HepG2 (cell line): Measurements from ENCODE around the gene MST1R. TPM values are rescaled to one million over a fixed set of nuclear protein-coding genes. Genes with fewer than 3 reads are reported as not detected.

Source experiments
- ATAC-seq: fragments of 200-7000 bp; cut with Tn5 transposase; 3 replicates; pipeline ENCODE4 v1.9.1; 2020; ENCODE audit warnings: mild to moderate bottlenecking, moderate library complexity
- BruUV-seq: library from RNA; stranded (reverse); fragments of 400-500 nt; replicated peaks from 2 replicates; lab custom pipeline; 2021; lab: Mats Ljungman, UMichigan
- CTCF ChIA-PET: fragments of 300-600 bp; formaldehyde crosslinking; extraction: SDS; loops from one replicate; lab custom pipeline; 2021; ENCODE audit warnings: low total read pairs, inconsistent platforms, low intra/inter-chr PET ratio; lab: Yijun Ruan, JAX
- POLR2A ChIA-PET: fragments of 350-600 bp; sonication (Branson Sonifier 250); formaldehyde crosslinking; loops from one replicate; lab custom pipeline; 2020; ENCODE audit warnings: antibody characterized with exemption, inconsistent platforms; lab: Yijun Ruan, JAX
- DNase-seq: peaks from one replicate; pipeline ENCODE4 v3.0.0-alpha.2; 2015; ENCODE audit warnings: low spot score
- FAIRE-seq: peaks from 3 replicates; lab custom pipeline; 2011; peaks lifted over from hg19 to GRCh38; lab: Jason Lieb, UNC
- H2AFZ ChIP-seq: one replicate; pipeline ENCODE4 v1.6.1; 2011; ENCODE audit warnings: low read length, inconsistent platforms
- H3K27ac ChIP-seq: fragments of 300-600 bp; 3 replicates; pipeline ENCODE4 v1.8.0; 2011; ENCODE audit warnings: mixed run types, mild to moderate bottlenecking, mixed read lengths, low read length, inconsistent platforms; ENCODE audit not compliant: insufficient read depth; ENCODE audit errors: extremely low read length
- H3K27me3 ChIP-seq, 2 experiments: fragments of 200-600 bp in 1 of 2; 2 replicates in 1 of 2; 3 replicates in 1 of 2; pipeline versions ENCODE4 v1.6.0 to v1.8.0; 2011; ENCODE audit warnings: low read length in 2 of 2, mild to moderate bottlenecking in 2 of 2, moderate library complexity in 2 of 2, inconsistent platforms in 1 of 2; ENCODE audit not compliant: insufficient read depth in 2 of 2, control insufficient read depth in 1 of 2
- H3K36me3 ChIP-seq, 2 experiments: fragments of 200-600 bp in 1 of 2; replicated peaks in 1 of 2; 2 replicates in 1 of 2; 3 replicates in 1 of 2; pipeline versions ENCODE4 v1.5.1 to v1.8.0; 2011; ENCODE audit warnings: low read length in 2 of 2, inconsistent platforms in 1 of 2; ENCODE audit not compliant: insufficient read depth in 2 of 2, control insufficient read depth in 1 of 2
- H3K4me1 ChIP-seq: 2 replicates; pipeline ENCODE4 v1.5.1; 2012; ENCODE audit warnings: low read length, inconsistent platforms; ENCODE audit not compliant: insufficient read depth
- H3K4me2 ChIP-seq: 2 replicates; pipeline ENCODE4 v1.6.0; 2011; ENCODE audit warnings: low read depth, low read length, inconsistent platforms
- H3K4me3 ChIP-seq, 3 experiments: fragments of 200-600 bp in 1 of 3; sonication (generic), shearing (Covaris generic) in 1 of 3; replicated peaks in 1 of 3; 2 replicates each; pipeline ENCODE4 v1.5.1; 2011 to 2016; ENCODE audit warnings: low read length in 3 of 3, inconsistent platforms in 2 of 3, low read depth in 2 of 3, mild to moderate bottlenecking in 2 of 3, control low read depth in 1 of 3, mixed read lengths in 1 of 3; ENCODE audit not compliant: insufficient read depth in 1 of 3
- H3K79me2 ChIP-seq: one replicate; pipeline ENCODE4 v1.6.1; 2011; ENCODE audit warnings: low read length, inconsistent platforms; ENCODE audit not compliant: insufficient read depth
- H3K9ac ChIP-seq: 2 replicates; pipeline ENCODE4 v1.6.0; 2011; ENCODE audit warnings: mild to moderate bottlenecking, low read depth, low read length, inconsistent platforms; ENCODE audit not compliant: insufficient read depth
- H3K9me3 ChIP-seq: 2 replicates; pipeline ENCODE4 v1.5.1; 2012; ENCODE audit warnings: mild to moderate bottlenecking, low read length
- H4K20me1 ChIP-seq: 2 replicates; pipeline ENCODE4 v1.6.0; 2011; ENCODE audit warnings: inconsistent platforms, mild to moderate bottlenecking, low read length, moderate library complexity; ENCODE audit not compliant: insufficient read depth
- AKAP8 ChIP-seq: sonication (generic); formaldehyde crosslinking; IDR thresholded peaks from 2 replicates; pipeline ENCODE4 v1.5.1; 2020; ENCODE audit warnings: mild to moderate bottlenecking, missing genetic modification reagents
- ARHGAP35 ChIP-seq: sonication (generic); formaldehyde crosslinking; IDR thresholded peaks from 2 replicates; pipeline ENCODE4 v1.9.0; 2022; ENCODE audit warnings: mild to moderate bottlenecking, inconsistent platforms, moderate library complexity, missing genetic modification reagents, borderline replicate concordance
- CEBPB ChIP-seq: IDR thresholded peaks from 2 replicates; pipeline ENCODE4 v1.6.1; 2011; ENCODE audit warnings: low read depth, low read length, improper control_type of control experiment, borderline replicate concordance
- CEBPG ChIP-seq: IDR thresholded peaks from 2 replicates; pipeline ENCODE4 v1.6.1; 2016
- FOXK1 ChIP-seq: sonication (generic); formaldehyde crosslinking; IDR thresholded peaks from 2 replicates; pipeline ENCODE4 v1.4.0; 2020; ENCODE audit warnings: low read depth, missing genetic modification reagents, borderline replicate concordance
- GLMP ChIP-seq: sonication (generic); formaldehyde crosslinking; IDR thresholded peaks from 2 replicates; pipeline ENCODE4 v1.9.0; 2021; ENCODE audit warnings: missing genetic modification reagents, mild to moderate bottlenecking, borderline replicate concordance
- MED13 ChIP-seq: sonication (generic); formaldehyde crosslinking; IDR thresholded peaks from 2 replicates; pipeline ENCODE4 v1.5.0; 2020; ENCODE audit warnings: missing genetic modification reagents
- NR2F6 ChIP-seq, 2 experiments: IDR thresholded peaks; 2 replicates each; pipeline ENCODE4 v1.6.1; 2016; ENCODE audit warnings: antibody characterized with exemption in 1 of 2, mild to moderate bottlenecking in 1 of 2
- SP140L ChIP-seq: sonication (generic); formaldehyde crosslinking; IDR thresholded peaks from 2 replicates; pipeline ENCODE4 v1.4.0; 2020; ENCODE audit warnings: missing genetic modification reagents, borderline replicate concordance
- TRIM24 ChIP-seq: sonication (generic); formaldehyde crosslinking; IDR thresholded peaks from 2 replicates; pipeline ENCODE4 v1.8.0; 2022; ENCODE audit warnings: mild to moderate bottlenecking, missing genetic modification reagents
- ZBTB46 ChIP-seq: sonication (generic); formaldehyde crosslinking; IDR thresholded peaks from 2 replicates; pipeline ENCODE4 v1.4.0; 2020; ENCODE audit warnings: mild to moderate bottlenecking, missing genetic modification reagents, borderline replicate concordance
- ZFP41 ChIP-seq: sonication (generic); formaldehyde crosslinking; IDR thresholded peaks from 2 replicates; pipeline ENCODE4 v1.4.0; 2020; ENCODE audit warnings: mild to moderate bottlenecking, missing genetic modification reagents, borderline replicate concordance
- ZNF101 ChIP-seq: sonication (generic); formaldehyde crosslinking; IDR thresholded peaks from 2 replicates; pipeline ENCODE4 v1.4.0; 2020; ENCODE audit warnings: mild to moderate bottlenecking, low read depth, missing genetic modification reagents, borderline replicate concordance
- ZNF354B ChIP-seq: sonication (generic); formaldehyde crosslinking; IDR thresholded peaks from 2 replicates; pipeline ENCODE4 v1.8.0; 2022; ENCODE audit warnings: mild to moderate bottlenecking, missing genetic modification reagents
- ZNF496 ChIP-seq: sonication (generic); formaldehyde crosslinking; IDR thresholded peaks from 2 replicates; pipeline ENCODE4 v1.8.1; 2023; ENCODE audit warnings: mild to moderate bottlenecking, moderate library complexity, missing genetic modification reagents; ENCODE audit not compliant: insufficient replicate concordance
- ZNF766 ChIP-seq: sonication (generic); formaldehyde crosslinking; IDR thresholded peaks from 2 replicates; pipeline ENCODE4 v1.5.0; 2020; ENCODE audit warnings: missing genetic modification reagents, borderline replicate concordance
- ZNF777 ChIP-seq: sonication (generic); formaldehyde crosslinking; IDR thresholded peaks from 2 replicates; pipeline ENCODE4 v1.4.0; 2020; ENCODE audit warnings: missing genetic modification reagents
- WGBS: methylation state at CpG from one replicate; pipeline ENCODE4 v1.1.6; 2017; ENCODE audit warnings: low lambda C conversion rate; 5-methylcytosine and 5-hydroxymethylcytosine counted together
- in situ Hi-C: cut with HindIII; loops from 2 replicates; pipeline ENCODE4 v1.10.0; 2017; ENCODE audit warnings: low pct_unique_long_range_greater_than_20kb; ENCODE audit not compliant: extremely low pct_ligation_motif_present
- intact Hi-C: fragments of 100-400 bp; cut with micrococcal nuclease; formaldehyde crosslinking; loops from one replicate; pipeline ENCODE4 v1.10.0; 2022; ENCODE audit not compliant: unreplicated experiment
- polyA plus RNA-seq, 8 experiments: library from polyadenylated mRNA; depleted of rRNA in 3 of 8; stranded (reverse) in 7 of 8; unstranded in 1 of 8; fragments of >200 nt; fragmentation: Illumina TruSeq in 4 of 8; extraction: Trizol in 4 of 8; gene quantifications; 2 replicates each; pipeline versions ENCODE4 v1.2.1 to v1.2.3, GENCODE V29; 2011 to 2016; ENCODE audit warnings: low read depth in 4 of 8, missing spikeins in 1 of 8, mixed read lengths in 1 of 8; ENCODE audit not compliant: insufficient read depth in 1 of 8
- total RNA-seq, 5 experiments: library from RNA; depleted of rRNA; stranded (reverse); fragments of >200 nt; fragmentation: Illumina TruSeq; extraction: Trizol; gene quantifications; 2 replicates each; pipeline ENCODE4 v1.2.3, GENCODE V29; 2016; ENCODE audit warnings: low read depth in 1 of 5

The MST1R gene
- total and polyA plus RNA-seq, 2 of the 13 experiments (the other 11 are each of a cell fraction or from before 2014, with no cell fraction given): 0.11 to 0.77 TPM

- intact Hi-C loops: no loop called here
- no peaks in the 10 kb centered on the region for H3K27me3 ChIP-seq
- BruUV-seq: no TSS peak
- no peak for TF ChIP-seq MED13 (CRISPR knock-in tag)
- no peak for TF ChIP-seq FOXK1 (CRISPR knock-in tag)
- TF ChIP-seq NR2F6 (IDR thresholded peaks at IDR 0.05): no peak
- no peak for TF ChIP-seq NR2F6 (CRISPR knock-in tag; IDR thresholded peaks at IDR 0.05)
- TF ChIP-seq GLMP (CRISPR knock-in tag): no peak
- TF ChIP-seq TRIM24 (CRISPR knock-in tag): no peak
- TF ChIP-seq ZBTB46 (CRISPR knock-in tag): no peak
- peak; percentile 94 for TF ChIP-seq CEBPB
- TF ChIP-seq ZNF101 (CRISPR knock-in tag): no peak
- no peak for TF ChIP-seq ZNF496
- TF ChIP-seq ZNF354B (CRISPR knock-in tag): no peak
- no peak for TF ChIP-seq ZNF766 (CRISPR knock-in tag)
- TF ChIP-seq AKAP8 (CRISPR knock-in tag): no peak
- TF ChIP-seq ZFP41 (CRISPR knock-in tag): no peak
- TF ChIP-seq CEBPG (CRISPR knock-in tag): peak; percentile 62
- TF ChIP-seq SP140L (CRISPR knock-in tag): no peak
- TF ChIP-seq ARHGAP35: no peak
- TF ChIP-seq ZNF777 (CRISPR knock-in tag): no peak
- TF ChIP-seq, all 625 proteins: peak for 2
- no peaks in the 10 kb centered on the region for H4K20me1 ChIP-seq
- FAIRE-seq (no peak), ATAC-seq (no peak), DNase-seq (no peak)
- ChIA-PET CTCF (no interaction called here), POLR2A (interaction anchor here (1.7 kb wide), 1 partner anchor 13 kb away, joined by 4 read pairs; the partner anchor contains the start of gene MON1A)
- no peaks in the 10 kb centered on the region for H3K4me1 ChIP-seq
- H3K9me3 ChIP-seq: no peaks in the 10 kb centered on the region
- in situ Hi-C loops: no loop called here
- H3K79me2 ChIP-seq: no peaks in the 10 kb centered on the region
- no peak overlapping the region for H3K9ac ChIP-seq
- H3K4me2 ChIP-seq: no peak overlapping the region
- no peak overlapping the region for H2AFZ ChIP-seq
- WGBS: 96% methylated on average over 4 of the region's 5 CpGs
- H3K27ac ChIP-seq: no peak overlapping the region
- no peaks in the 10 kb centered on the region; a peak in 1 of 5 replicates for H3K36me3 ChIP-seq
- no peak overlapping the region for H3K4me3 ChIP-seq
Observed at GRCh38 chr3:49916686-49917085, 13.0 kb upstream of the MST1R start.
